Subcutaneous abdominal adipose tissue (tissue), 5 donors: Measurements from ENCODE around the gene TMEM218.
A peak's percentile ranks its signal among the peaks of the same experiment; 100 is the strongest.

Source experiments
- H3K27ac ChIP-seq: one replicate; pipeline ENCODE4 v1.7.0; 2013; ENCODE audit warnings: low read depth, mild to moderate bottlenecking, inconsistent platforms, low read length, moderate library complexity
- H3K27me3 ChIP-seq, 5 donors: one replicate each; pipeline ENCODE4 v1.7.0; 2013; ENCODE audit warnings: low read length in 5 of 5, inconsistent platforms in 1 of 5; ENCODE audit not compliant: control insufficient read depth in 5 of 5, insufficient read depth in 4 of 5
- H3K36me3 ChIP-seq, 5 donors: one replicate each; pipeline ENCODE4 v1.7.0; 2013; ENCODE audit warnings: low read length in 5 of 5; ENCODE audit not compliant: control insufficient read depth in 5 of 5, insufficient read depth in 5 of 5
- H3K4me1 ChIP-seq, 5 donors: one replicate each; pipeline ENCODE4 v1.7.0; 2013; ENCODE audit warnings: low read length in 5 of 5, mild to moderate bottlenecking in 3 of 5, moderate library complexity in 1 of 5; ENCODE audit not compliant: control insufficient read depth in 5 of 5, insufficient read depth in 5 of 5
- H3K4me3 ChIP-seq, 5 donors: one replicate each; pipeline ENCODE4 v1.7.0; 2013; ENCODE audit warnings: low read length in 5 of 5, low read depth in 1 of 5
- H3K9ac ChIP-seq, 5 donors: one replicate each; pipeline ENCODE4 v1.7.0; 2013; ENCODE audit warnings: low read length in 5 of 5, mild to moderate bottlenecking in 4 of 5, moderate library complexity in 3 of 5
- H3K9me3 ChIP-seq, 5 donors: one replicate each; pipeline ENCODE4 v1.7.0; 2013; ENCODE audit warnings: low read length in 5 of 5; ENCODE audit not compliant: control insufficient read depth in 5 of 5
- donor health status: healthy.
- donor health status: healthy.
- donor health status: healthy.
- donor health status: healthy.
- donor health status: healthy.

The TMEM218 gene

DNA sequence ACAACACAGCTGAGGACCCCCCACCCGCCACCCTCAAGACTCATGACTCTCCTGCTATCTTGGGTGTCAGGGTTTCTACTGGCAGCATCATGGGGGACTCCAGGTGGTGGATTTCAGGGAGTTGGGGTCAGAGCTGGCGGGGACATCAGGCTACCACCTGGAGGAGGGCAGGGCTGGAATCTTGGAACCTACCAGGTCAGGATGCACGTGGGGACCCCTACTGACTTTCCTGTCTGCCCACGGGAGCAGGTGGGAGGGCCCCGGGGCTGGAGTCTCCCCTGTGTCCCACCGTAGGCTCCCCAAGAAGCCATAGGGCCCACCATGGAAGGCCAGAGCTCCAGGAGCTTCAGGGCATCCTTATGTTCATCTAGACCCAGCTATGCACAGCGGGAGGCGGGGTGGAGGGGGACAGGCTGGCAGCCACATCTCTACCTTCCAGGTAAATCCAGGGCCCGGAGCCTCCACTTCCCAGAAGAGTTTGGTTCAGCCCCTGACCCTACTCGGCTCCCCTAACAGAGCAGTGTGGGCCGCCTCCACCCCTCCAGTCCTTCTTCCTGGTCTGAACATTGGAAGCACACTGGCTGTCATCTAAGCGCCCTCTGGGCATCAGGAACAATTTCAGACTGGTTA, 38.4 kb downstream of the TMEM218 start:
- Histone ChIP-seq H3K4me1 (peaks cover 4 to 56% (median 15%) of the 10 kb centered on the region in 5 donors), H3K9me3 (no peaks in the 10 kb centered on the region), H3K4me3 (no peak overlapping the region), H3K9ac (no peak overlapping the region), H3K36me3 (peaks cover 0 to 3% (median 0%) of the 10 kb centered on the region in 5 donors), H3K27me3 (peaks cover 0 to 12% (median 11%) of the 10 kb centered on the region in 5 donors), H3K27ac (no peak overlapping the region)

DNA sequence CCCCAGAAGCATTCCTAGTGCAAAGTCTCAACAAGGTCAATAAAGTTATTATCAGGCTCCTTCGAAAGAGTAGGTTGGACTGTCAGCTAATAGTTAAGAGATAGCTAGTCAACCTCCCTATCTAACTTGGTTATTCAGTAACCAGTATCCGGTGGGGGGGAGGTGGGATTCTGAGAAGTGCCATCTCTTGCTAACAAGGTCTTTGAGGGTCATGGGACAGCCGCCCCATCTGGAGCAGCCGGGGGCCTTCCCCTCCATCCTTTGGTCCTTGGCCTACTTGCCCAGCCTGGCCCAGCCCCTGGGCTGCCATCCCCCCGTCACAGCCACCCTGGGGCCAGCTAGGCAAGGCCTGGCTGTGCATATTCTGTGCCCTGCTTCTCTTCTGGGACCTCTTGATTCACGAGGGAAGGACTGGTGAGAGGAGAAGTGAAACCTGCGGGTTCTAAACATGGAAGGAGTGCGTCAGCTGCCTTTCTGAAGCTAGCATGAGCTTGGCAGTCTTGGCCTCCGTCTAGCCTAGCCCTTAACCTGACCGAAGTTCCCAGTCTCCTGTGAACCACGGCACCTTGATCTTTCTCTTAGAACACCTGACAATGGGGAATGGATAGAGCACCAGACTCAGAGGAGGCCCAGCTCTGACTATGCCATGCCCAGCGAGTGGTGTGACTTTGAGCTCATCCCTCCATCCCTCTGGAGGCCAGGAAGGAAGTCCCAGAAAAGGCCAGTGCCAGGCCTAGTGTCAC, 39.0 kb downstream of the TMEM218 start:
- no peaks in the 10 kb centered on the region for H3K9me3 ChIP-seq
- peaks cover 0 to 3% (median 0%) of the 10 kb centered on the region in 5 donors for H3K36me3 ChIP-seq
- peaks cover 4 to 56% (median 15%) of the 10 kb centered on the region in 5 donors for H3K4me1 ChIP-seq
- no peak overlapping the region for H3K27ac ChIP-seq
- no peak overlapping the region for H3K4me3 ChIP-seq
- H3K27me3 ChIP-seq: peaks cover 0 to 12% (median 11%) of the 10 kb centered on the region in 5 donors
- no peak overlapping the region for H3K9ac ChIP-seq

DNA sequence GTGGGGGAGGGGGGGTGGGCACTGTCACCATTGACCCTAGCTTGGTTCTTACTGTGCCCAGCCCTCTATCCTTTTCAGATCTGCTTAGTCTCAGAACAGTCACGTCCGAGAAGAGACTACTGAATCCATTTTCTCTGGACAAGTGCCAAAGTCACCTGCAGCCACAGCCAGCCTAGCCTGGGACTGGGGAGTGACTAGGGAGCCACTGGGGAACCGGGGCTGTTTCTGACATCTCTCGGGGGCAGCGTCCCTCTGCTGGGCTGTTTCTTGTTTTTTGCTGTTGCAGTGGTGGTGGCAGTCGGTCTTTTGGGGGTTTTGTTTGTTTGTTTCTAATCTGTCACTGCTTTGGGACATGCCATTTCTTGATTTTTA, 39.6 kb downstream of the TMEM218 start:
- Histone ChIP-seq H3K9ac (no peak overlapping the region), H3K27ac (no peak overlapping the region), H3K36me3 (peaks cover 0 to 3% (median 0%) of the 10 kb centered on the region in 5 donors), H3K4me3 (no peak overlapping the region), H3K4me1 (peaks cover 4 to 56% (median 15%) of the 10 kb centered on the region in 5 donors), H3K9me3 (no peaks in the 10 kb centered on the region), H3K27me3 (peaks cover 0 to 12% (median 8%) of the 10 kb centered on the region in 5 donors)

DNA sequence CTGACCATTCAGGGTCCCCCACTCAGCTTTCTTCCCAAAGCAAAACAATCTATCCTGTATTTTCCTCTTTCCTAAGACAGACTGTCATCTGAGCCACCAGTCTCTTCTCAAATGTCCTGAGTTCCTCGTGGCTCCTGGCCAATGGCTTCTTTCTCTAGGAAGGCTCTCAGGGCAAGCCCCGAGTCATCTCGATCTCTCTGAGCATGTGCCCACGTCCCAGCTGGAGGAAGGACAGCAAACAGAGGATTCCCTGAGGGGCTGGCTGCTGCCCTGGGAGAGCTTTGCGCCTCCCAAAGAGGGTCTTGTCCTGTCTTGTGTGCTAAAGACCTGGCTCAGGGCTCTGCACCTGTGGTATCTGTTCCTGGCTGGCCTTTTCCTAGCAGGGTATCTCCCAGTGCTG, 40.0 kb downstream of the TMEM218 start:
- Histone ChIP-seq H3K36me3 (no peaks in the 10 kb centered on the region), H3K4me1 (peaks cover 4 to 56% (median 15%) of the 10 kb centered on the region in 5 donors), H3K4me3 (no peak overlapping the region), H3K27me3 (peaks cover 0 to 12% (median 5%) of the 10 kb centered on the region in 5 donors), H3K27ac (no peak overlapping the region), H3K9me3 (no peaks in the 10 kb centered on the region), H3K9ac (peak overlapping the region in 1 of 5 donors; percentile 20)

DNA sequence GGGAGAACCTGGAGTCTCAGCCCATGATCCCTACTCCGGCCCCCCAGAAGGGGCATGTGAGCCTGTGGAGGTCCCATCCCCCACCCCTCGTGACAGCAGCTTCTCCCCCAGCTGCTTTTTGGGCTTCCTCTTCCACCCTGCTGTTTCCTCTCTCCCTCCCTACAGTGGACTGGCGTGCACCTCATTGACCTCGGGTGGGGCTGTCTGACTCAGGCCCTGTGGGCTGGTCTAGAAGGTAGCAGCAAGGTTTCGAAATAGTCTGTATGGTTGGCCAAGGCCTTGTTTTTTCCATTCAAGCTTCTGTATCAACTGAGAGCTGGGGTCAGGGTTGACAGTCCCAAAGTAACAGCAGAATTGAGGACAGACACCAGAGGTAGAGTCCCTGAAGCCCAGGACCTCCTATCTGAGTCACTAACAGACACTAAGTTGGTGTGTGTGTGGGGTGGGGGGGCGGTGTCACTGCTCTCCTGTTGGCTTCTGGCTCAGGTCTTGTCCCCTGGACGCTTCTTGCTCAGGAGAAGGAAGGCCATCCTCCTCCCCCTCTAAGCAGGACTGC, 40.6 kb downstream of the TMEM218 start:
- Histone ChIP-seq H3K27ac (peak overlapping the region; percentile 11), H3K36me3 (no peaks in the 10 kb centered on the region), H3K4me1 (peaks cover 4 to 53% (median 15%) of the 10 kb centered on the region in 5 donors), H3K27me3 (peaks cover 0 to 10% (median 5%) of the 10 kb centered on the region in 5 donors), H3K4me3 (no peak overlapping the region), H3K9ac (peak overlapping the region in 2 of 5 donors; percentile 18 to 20), H3K9me3 (no peaks in the 10 kb centered on the region)

DNA sequence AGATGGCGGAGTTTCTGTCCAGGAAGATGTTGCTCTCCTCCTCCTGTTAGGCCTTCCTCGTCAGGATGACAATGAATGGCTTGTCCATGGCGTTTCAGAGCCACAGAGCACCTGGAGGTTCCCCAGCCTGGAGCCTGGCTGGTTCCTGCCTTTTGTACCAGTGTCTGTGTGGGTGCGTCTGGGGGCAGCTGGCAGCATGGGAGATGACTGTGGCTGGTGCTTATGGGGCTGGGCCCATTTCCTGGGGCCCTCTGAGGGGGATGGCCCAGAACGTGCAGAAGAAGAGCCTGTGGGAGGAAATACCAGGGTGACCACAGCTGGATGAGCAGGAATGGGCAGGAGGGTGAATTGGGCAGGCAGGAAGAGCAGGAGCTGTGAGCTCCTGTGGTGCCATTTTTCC, 41.6 kb downstream of the TMEM218 start:
- Histone ChIP-seq H3K27ac (peak overlapping the region; percentile 11), H3K9ac (peak overlapping the region in 3 of 5 donors; percentile 5 to 21 (median 7)), H3K4me3 (no peak overlapping the region), H3K27me3 (peaks cover 0 to 9% (median 5%) of the 10 kb centered on the region in 5 donors), H3K9me3 (no peaks in the 10 kb centered on the region), H3K36me3 (no peaks in the 10 kb centered on the region), H3K4me1 (peaks cover 4 to 43% (median 15%) of the 10 kb centered on the region in 5 donors)

DNA sequence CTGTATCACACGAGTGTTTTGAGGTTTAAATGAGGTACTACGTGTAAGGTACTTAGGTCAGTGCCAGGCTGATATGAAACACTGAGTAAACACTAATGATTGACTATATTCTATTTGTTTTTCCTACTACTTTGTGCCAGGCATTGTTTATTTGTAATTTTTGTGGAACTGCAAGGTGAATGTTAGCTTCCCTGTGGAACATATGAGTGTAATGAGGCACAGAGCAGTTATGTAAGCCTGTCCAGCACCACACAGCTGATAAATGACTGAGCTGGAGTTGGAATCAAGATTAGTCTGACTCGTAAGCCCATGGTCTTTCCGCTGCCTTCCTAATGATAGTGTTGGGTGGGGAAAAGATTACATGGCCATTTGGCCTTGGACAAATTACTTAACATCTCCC, 42.4 kb downstream of the TMEM218 start:
- Histone ChIP-seq H3K4me3 (no peak overlapping the region), H3K27me3 (peaks cover 0 to 9% (median 3%) of the 10 kb centered on the region in 5 donors), H3K27ac (peak overlapping the region; percentile 4), H3K9me3 (no peaks in the 10 kb centered on the region), H3K4me1 (peaks cover 4 to 44% (median 11%) of the 10 kb centered on the region in 5 donors), H3K36me3 (no peaks in the 10 kb centered on the region), H3K9ac (no peak overlapping the region)

DNA sequence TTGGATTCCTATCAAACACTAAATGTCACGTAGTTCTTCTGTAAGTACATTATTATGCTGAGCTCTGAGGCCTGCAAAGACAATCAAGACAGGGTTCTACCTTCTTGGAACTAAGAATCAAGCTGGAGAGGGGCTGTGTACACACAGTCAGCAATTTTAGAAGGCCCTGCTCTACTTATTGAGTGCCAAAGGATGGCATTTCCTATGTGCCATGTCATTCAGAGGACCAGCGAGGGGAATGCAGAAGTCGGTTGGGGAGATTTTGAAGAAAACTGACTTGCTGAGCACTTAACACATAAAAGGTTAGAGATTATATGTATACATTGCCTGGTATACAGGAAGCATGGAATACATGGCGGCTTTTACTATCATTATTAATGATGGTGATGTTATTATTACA, 43.1 kb downstream of the TMEM218 start:
- Histone ChIP-seq H3K4me1 (peaks cover 4 to 47% (median 16%) of the 10 kb centered on the region in 5 donors), H3K27ac (peak overlapping the region; percentile 4), H3K9me3 (no peaks in the 10 kb centered on the region), H3K4me3 (no peak overlapping the region), H3K9ac (no peak overlapping the region), H3K36me3 (no peaks in the 10 kb centered on the region), H3K27me3 (peaks cover 0 to 9% (median 2%) of the 10 kb centered on the region in 5 donors)

DNA sequence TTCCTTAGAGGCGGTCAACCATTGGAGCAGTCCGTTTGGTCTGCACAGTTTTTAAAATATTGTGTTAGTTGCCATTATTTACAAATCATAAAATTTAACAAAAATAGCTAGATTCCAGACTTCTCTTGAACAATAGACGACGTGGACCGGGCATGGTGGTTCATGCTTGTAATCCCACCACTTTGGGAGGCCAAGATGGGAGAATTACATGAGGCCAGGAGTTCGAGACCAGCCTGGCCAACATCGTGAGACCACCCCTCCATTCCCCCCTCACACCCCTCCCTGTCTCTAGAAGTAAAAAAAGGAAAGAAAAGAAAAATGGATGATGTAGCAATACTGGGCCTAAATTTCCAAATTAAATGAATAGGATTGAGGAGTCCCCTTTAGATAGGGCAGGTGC, 47.4 kb downstream of the TMEM218 start:
- Histone ChIP-seq H3K4me1 (peaks cover 0 to 26% (median 12%) of the 10 kb centered on the region in 5 donors), H3K27me3 (peaks cover 0 to 3% (median 0%) of the 10 kb centered on the region in 5 donors), H3K27ac (peak overlapping the region; percentile 57), H3K9ac (peak overlapping the region in 3 of 5 donors; percentile 75 to 79 (median 78)), H3K9me3 (no peaks in the 10 kb centered on the region), H3K36me3 (no peaks in the 10 kb centered on the region), H3K4me3 (peak overlapping the region; percentile 74 to 86 (median 83))
